MM.1S (cell line): Measurements from ENCODE around the gene ZBED5.

Experiments
- CTCF ChIP-seq: fragments of 300-600 bp; sonication (generic); IDR thresholded peaks from 2 replicates; pipeline ENCODE4 v1.5.1; 2016; ENCODE audit warnings: antibody characterized with exemption, low read length, mixed read lengths
- EZH2 ChIP-seq: fragments of 300-600 bp; sonication (generic); optimal IDR thresholded peaks from 2 replicates; pipeline ENCODE3; 2017; ENCODE audit warnings: low read depth, mild to moderate bottlenecking, antibody characterized with exemption, low read length, mixed read lengths
- EZH2phosphoT487 ChIP-seq: fragments of 300-600 bp; sonication (generic); IDR thresholded peaks from 2 replicates; pipeline ENCODE4 v1.6.1; 2018; ENCODE audit warnings: antibody characterized with exemption, low read length

DNA sequence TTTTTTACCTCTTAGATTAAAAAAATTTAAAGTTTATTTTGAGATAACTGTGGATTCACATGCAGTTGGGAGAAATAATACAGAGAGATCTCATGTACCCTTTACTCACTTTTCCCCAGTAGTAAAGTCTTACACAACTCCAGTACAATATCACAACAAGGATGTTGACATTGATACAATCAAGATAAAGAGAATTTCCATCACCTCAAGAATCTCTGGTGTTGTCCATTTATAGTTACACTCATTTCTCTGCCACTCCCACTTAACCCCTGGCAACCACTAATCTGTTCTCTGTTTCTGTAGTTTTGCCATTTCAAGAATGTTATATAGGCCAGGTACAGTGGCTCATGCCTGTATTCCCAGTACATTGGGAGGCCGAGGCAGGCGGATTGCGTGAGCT is 10.5 kb upstream of the ZBED5 start:
- TF ChIP-seq CTCF (no peak), EZH2phosphoT487 (no peak), EZH2 (no peak)
